ENCODE measurements around the gene OR5K2. TPM values are rescaled to one million over a fixed set of nuclear protein-coding genes. Genes with fewer than 3 reads are reported as not detected.

The OR5K2 gene
- total and polyA plus RNA-seq, 10 of the 15 experiments (the other 5 are each of a cell fraction or from before 2014, with no cell fraction given): 0.12 TPM; not detected in 9

- Histone ChIP-seq H3K4me3 (no peak overlapping the region), H3K27ac (ENCODE audit: control insufficient read depth, insufficient read depth) (no peak overlapping the region), H3K9me3 (replicated peaks; ENCODE audit: control insufficient read depth, insufficient read depth, low read length) (no peaks in the 10 kb centered on the region), H3K4me2 (ENCODE audit: control insufficient read depth, insufficient read depth) (no peak overlapping the region), H3K36me3 (ENCODE audit: control insufficient read depth in 2 of 2, insufficient read depth in 2 of 2, low read length in 1 of 2) (no peaks in the 10 kb centered on the region), H4K20me1 (ENCODE audit: control insufficient read depth, insufficient read depth) (no peaks in the 10 kb centered on the region), H3K4me1 (ENCODE audit: control insufficient read depth, insufficient read depth, low read length) (no peaks in the 10 kb centered on the region), H2AFZ (ENCODE audit: control insufficient read depth, low read depth, low read length) (no peak overlapping the region), H3K27me3 (replicated peaks in 1 of 2; ENCODE audit: control insufficient read depth in 2 of 2, insufficient read depth in 2 of 2, low read length in 1 of 2) (no peaks in the 10 kb centered on the region), H3K79me2 (ENCODE audit: control insufficient read depth, insufficient read depth, low read length) (no peaks in the 10 kb centered on the region), H3K9ac (ENCODE audit: control insufficient read depth, insufficient read depth, low read length) (no peak overlapping the region)
- BruUV-seq (replicated peaks): no TSS peak
- intact Hi-C loops (cut with micrococcal nuclease; ENCODE audit: unreplicated experiment) (no loop called here), in situ Hi-C loops (cut with MboI) (no loop called here)
- ATAC-seq (no peak), DNase-seq (ENCODE audit: low read depth, low spot score) (no peak), FAIRE-seq (no peak)
- ChIA-PET CTCF (interaction anchor here (0.7 to 2.0 kb wide), 2 partner anchors 70 to 158 kb away, joined by 3 to 7 read pairs; no protein-coding TSS in a partner anchor), SMC1A (ENCODE audit: uncharacterized antibody, unreplicated experiment) (interaction anchor here (2.3 kb wide), 1 partner anchor 14 kb away, joined by 6 read pairs; no protein-coding TSS in a partner anchor), POLR2A (no interaction called here), RAD21 (ENCODE audit: unreplicated experiment) (no interaction called here)
- 88% methylated on average over 5 of the region's 5 CpGs for WGBS (ENCODE audit: insufficient coverage, insufficient replicate concordance, low lambda C conversion rate, missing lambda C conversion rate)
- no peak for TF ChIP-seq POLR2AphosphoS5 (IDR thresholded peaks at IDR 0.05; ENCODE audit: low read length)
- TF ChIP-seq BCL11A (IDR thresholded peaks at IDR 0.05; ENCODE audit: low read depth, low read length): no peak
- TF ChIP-seq MAX (IDR thresholded peaks at IDR 0.05; ENCODE audit: low read depth, low read length): no peak
- TF ChIP-seq FOXK2 (IDR thresholded peaks at IDR 0.05): no peak
- TF ChIP-seq NKRF (conservative IDR thresholded peaks at IDR 0.05): no peak
- TF ChIP-seq TCF7 (IDR thresholded peaks at IDR 0.05; ENCODE audit: borderline replicate concordance): no peak
- no peak for TF ChIP-seq STAT1 (conservative IDR thresholded peaks at IDR 0.05)
Observed at GRCh38 chr3:98501863-98502576, 4.5 kb downstream of the OR5K2 start.

All from GM12878 (cell line).